Muscle of leg (tissue), 11 donors: ENCODE data around the gene BDNF. TPM values are rescaled to one million over a fixed set of nuclear protein-coding genes. Genes with fewer than 3 reads are reported as not detected.
A peak's percentile ranks its signal among the peaks of the same experiment; 100 is the strongest.

ENCODE experiments used
- DNase-seq: peaks from one replicate; pipeline ENCODE4 v3.0.0; 2013
- H3K27ac ChIP-seq: one replicate; pipeline ENCODE4 v1.5.1; 2013; ENCODE audit warnings: mild to moderate bottlenecking, low read length, control low read depth
- H3K27me3 ChIP-seq: one replicate; pipeline ENCODE4 v1.6.1; 2013; ENCODE audit warnings: low read length; ENCODE audit not compliant: control insufficient read depth, insufficient read depth
- H3K36me3 ChIP-seq: one replicate; pipeline ENCODE4 v1.6.1; 2013; ENCODE audit warnings: low read length; ENCODE audit not compliant: control insufficient read depth, insufficient read depth
- H3K4me1 ChIP-seq: one replicate; pipeline ENCODE4 v1.6.1; 2013; ENCODE audit warnings: low read length; ENCODE audit not compliant: control insufficient read depth, insufficient read depth
- H3K4me3 ChIP-seq: one replicate; pipeline ENCODE4 v1.5.1; 2013; ENCODE audit warnings: low read length, control low read depth
- H3K9me3 ChIP-seq: replicated peaks from 2 replicates; pipeline ENCODE4 v1.6.1; 2013; ENCODE audit warnings: low read depth, low read length; ENCODE audit not compliant: control insufficient read depth
- WGBS: methylation state at CpG from one replicate; pipeline ENCODE4 v1.1.5; 2013; ENCODE audit warnings: missing lambda C conversion rate; ENCODE audit not compliant: insufficient coverage; 5-methylcytosine and 5-hydroxymethylcytosine counted together
- polyA plus RNA-seq, 8 donors: library from polyadenylated mRNA; unstranded; fragments of 120-200 nt; gene quantifications; one replicate each; pipeline versions ENCODE4 v1.2.1 to v1.2.3, GENCODE V29; 2013; ENCODE audit warnings: inconsistent platforms in 1 of 8, low replicate concordance in 1 of 8; ENCODE audit not compliant: insufficient read length in 8 of 8, insufficient read depth in 1 of 8
- total RNA-seq: library from RNA; stranded (reverse); fragments of 120-200 nt; gene quantifications from one replicate; pipeline ENCODE4 v1.2.4, GENCODE V29; 2013

Gene BDNF
- total and polyA plus RNA-seq, 9 donors, result 1.0 to 2.6 (median 1.6) TPM

GRCh38 chr11:27721264-27722116, 21.2 kb upstream of the BDNF start:
- Histone ChIP-seq H3K27ac (no peak overlapping the region), H3K36me3 (no peaks in the 10 kb centered on the region), H3K4me3 (no peak overlapping the region), H3K9me3 (no peaks in the 10 kb centered on the region), H3K4me1 (peaks cover 24% of the 10 kb centered on the region), H3K27me3 (peaks cover 55% of the 10 kb centered on the region)
- 1% methylated on average over 14 of the region's 37 CpGs for WGBS
- no peak for DNase-seq

- peaks cover 55% of the 10 kb centered on the region for H3K27me3 ChIP-seq
These were observed 20.1 kb upstream of the BDNF start for GRCh38 chr11:27720277-27720830.

GRCh38 chr11:27719546-27719925, 19.3 kb upstream of the BDNF start:
- H3K4me3 ChIP-seq, result peak overlapping the region; percentile 13
- H3K27me3 ChIP-seq, result peaks cover 55% of the 10 kb centered on the region
- H3K4me1 ChIP-seq, result peaks cover 24% of the 10 kb centered on the region
- no peaks in the 10 kb centered on the region for H3K9me3 ChIP-seq
- WGBS, result 0% methylated on average over 4 of the region's 16 CpGs
- DNase-seq, result no peak
- H3K27ac ChIP-seq, result no peak overlapping the region
- no peaks in the 10 kb centered on the region for H3K36me3 ChIP-seq

More at GRCh38 chr11:27720277-27720830, 20.1 kb upstream of the BDNF start:
- peak; percentile 69 for DNase-seq
- WGBS, result 1% methylated on average over 20 of the region's 25 CpGs
- no peaks in the 10 kb centered on the region for H3K9me3 ChIP-seq
- H3K4me1 ChIP-seq, result peaks cover 24% of the 10 kb centered on the region
- H3K4me3 ChIP-seq, result no peak overlapping the region
- H3K27ac ChIP-seq, result no peak overlapping the region
- no peaks in the 10 kb centered on the region for H3K36me3 ChIP-seq

GRCh38 chr11:27718863-27719545, 18.7 kb upstream of the BDNF start:
- H3K27me3 ChIP-seq, result peaks cover 55% of the 10 kb centered on the region
- no peaks in the 10 kb centered on the region for H3K36me3 ChIP-seq
- H3K4me1 ChIP-seq, result peaks cover 24% of the 10 kb centered on the region
- H3K4me3 ChIP-seq, result peak overlapping the region; percentile 28
- WGBS, result under 1% methylated on average over 47 of the region's 52 CpGs
- no peaks in the 10 kb centered on the region for H3K9me3 ChIP-seq
- no peak overlapping the region for H3K27ac ChIP-seq
- peak; percentile 33 for DNase-seq

GRCh38 chr11:27718346-27718862, 18.1 kb upstream of the BDNF start:
- H3K4me1 ChIP-seq, result peaks cover 24% of the 10 kb centered on the region
- no peaks in the 10 kb centered on the region for H3K9me3 ChIP-seq
- peaks cover 55% of the 10 kb centered on the region for H3K27me3 ChIP-seq
- peak overlapping the region; percentile 28 for H3K4me3 ChIP-seq
- no peak for DNase-seq
- no peaks in the 10 kb centered on the region for H3K36me3 ChIP-seq
- no peak overlapping the region for H3K27ac ChIP-seq
- 0% methylated on average over 12 of the region's 30 CpGs for WGBS

GRCh38 chr11:27717801-27718229, 17.6 kb upstream of the BDNF start:
- Histone ChIP-seq H3K4me3 (no peak overlapping the region), H3K27me3 (peaks cover 49% of the 10 kb centered on the region), H3K36me3 (no peaks in the 10 kb centered on the region), H3K27ac (no peak overlapping the region), H3K4me1 (peaks cover 21% of the 10 kb centered on the region), H3K9me3 (no peaks in the 10 kb centered on the region)
- no peak for DNase-seq
- WGBS, result no CpG with 5 or more reads among the region's 8 CpGs

- no peak overlapping the region for H3K4me3 ChIP-seq
- H3K27me3 ChIP-seq, result peaks cover 44% of the 10 kb centered on the region
- H3K9me3 ChIP-seq, result no peaks in the 10 kb centered on the region
- no peaks in the 10 kb centered on the region for H3K36me3 ChIP-seq
- H3K27ac ChIP-seq, result no peak overlapping the region
- peaks cover 17% of the 10 kb centered on the region for H3K4me1 ChIP-seq
- DNase-seq, result no peak
These were observed 17.1 kb upstream of the BDNF start for GRCh38 chr11:27717377-27717776.

- Histone ChIP-seq H3K27ac (no peak overlapping the region), H3K4me3 (no peak overlapping the region), H3K4me1 (peaks cover 13% of the 10 kb centered on the region), H3K9me3 (no peaks in the 10 kb centered on the region), H3K36me3 (no peaks in the 10 kb centered on the region), H3K27me3 (peaks cover 39% of the 10 kb centered on the region)
- no peak for DNase-seq
- WGBS, result no CpG with 5 or more reads among the region's 2 CpGs
These were observed 16.6 kb upstream of the BDNF start for GRCh38 chr11:27716835-27717234.

GRCh38 chr11:27716216-27716615, 16.0 kb upstream of the BDNF start:
- no peak for DNase-seq
- Histone ChIP-seq H3K27ac (no peak overlapping the region), H3K4me1 (peaks cover 10% of the 10 kb centered on the region), H3K4me3 (no peak overlapping the region), H3K9me3 (no peaks in the 10 kb centered on the region), H3K36me3 (no peaks in the 10 kb centered on the region), H3K27me3 (peaks cover 33% of the 10 kb centered on the region)
- whole genome bisulfite sequencing, result no CpG with 5 or more reads among the region's 2 CpGs

- Histone ChIP-seq H3K36me3 (no peaks in the 10 kb centered on the region), H3K4me1 (no peaks in the 10 kb centered on the region), H3K9me3 (no peaks in the 10 kb centered on the region), H3K27me3 (no peaks in the 10 kb centered on the region), H3K27ac (no peak overlapping the region), H3K4me3 (no peak overlapping the region)
- no peak for DNase-seq
- no CpG with 5 or more reads among the region's 1 CpG for WGBS
These were observed 11.5 kb upstream of the BDNF start for GRCh38 chr11:27711725-27712124.
